ENCODE data around the gene G6PC2. TPM values are rescaled to one million over a fixed set of nuclear protein-coding genes. Genes with fewer than 3 reads are reported as not detected.

Gene G6PC2
- total and polyA plus RNA-seq, 7 donors, result 0.06 to 0.60 TPM; not detected in 5

- H3K27me3 ChIP-seq, result no peaks in the 10 kb centered on the region
- TF ChIP-seq POLR2A (IDR thresholded peaks at IDR 0.05) (no peak), CTCF (IDR thresholded peaks at IDR 0.05) (no peak), EP300 (IDR thresholded peaks at IDR 0.05) (no peak), POLR2AphosphoS5 (IDR thresholded peaks at IDR 0.05) (no peak)
- no peaks in the 10 kb centered on the region for H3K9me3 ChIP-seq
- no peak overlapping the region for H3K4me3 ChIP-seq
- 93 to 96% methylated on average over 2 of the region's 2 CpGs for WGBS, 2 donors
- no peaks in the 10 kb centered on the region for H3K4me1 ChIP-seq
- H3K36me3 ChIP-seq, result no peaks in the 10 kb centered on the region
- no peak overlapping the region for H3K27ac ChIP-seq
- DNase-seq, result no peak
- intact Hi-C loops (cut with DNase I), result no loop called here
These were observed 2.8 kb downstream of the G6PC2 start for GRCh38 chr2:168903888-168904287.

DNA sequence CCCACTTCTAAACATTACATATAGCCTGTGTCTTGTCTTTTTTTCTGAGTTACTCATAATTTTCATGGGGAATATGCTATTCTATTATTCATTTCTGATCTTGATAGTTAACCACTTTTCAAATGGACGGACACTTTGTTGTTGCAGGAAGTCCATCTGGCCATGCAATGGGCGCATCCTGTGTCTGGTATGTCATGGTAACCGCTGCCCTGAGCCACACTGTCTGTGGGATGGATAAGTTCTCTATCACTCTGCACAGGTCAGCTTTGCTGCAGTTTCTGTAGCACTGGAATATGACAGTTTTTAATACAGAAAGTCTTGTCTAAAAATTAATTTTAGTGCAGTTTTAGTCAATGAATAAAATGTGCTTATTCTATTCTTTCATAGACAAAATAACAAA is 3.3 kb downstream of the G6PC2 start:
- Histone ChIP-seq H3K4me3 (no peak overlapping the region), H3K27ac (no peak overlapping the region), H3K9me3 (no peaks in the 10 kb centered on the region), H3K36me3 (no peaks in the 10 kb centered on the region), H3K4me1 (no peaks in the 10 kb centered on the region), H3K27me3 (no peaks in the 10 kb centered on the region)
- intact Hi-C loops (cut with DNase I), result no loop called here
- no peak for TF ChIP-seq EP300 (IDR thresholded peaks at IDR 0.05)
- no peak for TF ChIP-seq CTCF (IDR thresholded peaks at IDR 0.05)
- TF ChIP-seq POLR2AphosphoS5 (IDR thresholded peaks at IDR 0.05), result no peak
- TF ChIP-seq POLR2A (IDR thresholded peaks at IDR 0.05), result no peak
- DNase-seq, result no peak
- WGBS, 2 donors, result 94 to 97% methylated on average over 3 of the region's 3 CpGs

GRCh38 chr2:168907940-168908662 is 7.0 kb downstream of the G6PC2 start:
- TF ChIP-seq POLR2AphosphoS5 (IDR thresholded peaks at IDR 0.05), result no peak
- no peak for TF ChIP-seq EP300 (IDR thresholded peaks at IDR 0.05)
- TF ChIP-seq POLR2A (IDR thresholded peaks at IDR 0.05), result no peak
- TF ChIP-seq CTCF (IDR thresholded peaks at IDR 0.05), result no peak
- intact Hi-C loops (cut with DNase I), result no loop called here
- Histone ChIP-seq H3K4me3 (no peak overlapping the region), H3K27ac (no peak overlapping the region), H3K36me3 (no peaks in the 10 kb centered on the region), H3K4me1 (no peaks in the 10 kb centered on the region), H3K9me3 (no peaks in the 10 kb centered on the region), H3K27me3 (no peaks in the 10 kb centered on the region)
- WGBS, 2 donors, result 93 to 97% methylated on average over 8 of the region's 8 CpGs
- DNase-seq, result no peak

- H3K9me3 ChIP-seq, result no peaks in the 10 kb centered on the region
- intact Hi-C loops (cut with DNase I), result no loop called here
- TF ChIP-seq POLR2A (IDR thresholded peaks at IDR 0.05) (no peak), EP300 (IDR thresholded peaks at IDR 0.05) (no peak), POLR2AphosphoS5 (IDR thresholded peaks at IDR 0.05) (no peak), CTCF (IDR thresholded peaks at IDR 0.05) (no peak)
- no peak for DNase-seq
- no peaks in the 10 kb centered on the region for H3K27me3 ChIP-seq
- no peaks in the 10 kb centered on the region for H3K36me3 ChIP-seq
- 85% methylated on average over 5 of the region's 5 CpGs for WGBS, 2 donors
- H3K4me1 ChIP-seq, result no peaks in the 10 kb centered on the region
- no peak overlapping the region for H3K27ac ChIP-seq
- no peak overlapping the region for H3K4me3 ChIP-seq
These were observed 9.2 kb downstream of the G6PC2 start for GRCh38 chr2:168910330-168910729.

- H3K4me1 ChIP-seq, result no peaks in the 10 kb centered on the region
- no peaks in the 10 kb centered on the region for H3K36me3 ChIP-seq
- no peak for DNase-seq
- no peak overlapping the region for H3K27ac ChIP-seq
- intact Hi-C loops (cut with DNase I), result no loop called here
- no peaks in the 10 kb centered on the region for H3K27me3 ChIP-seq
- TF ChIP-seq CTCF (IDR thresholded peaks at IDR 0.05) (no peak), POLR2A (IDR thresholded peaks at IDR 0.05) (no peak), EP300 (IDR thresholded peaks at IDR 0.05) (no peak), POLR2AphosphoS5 (IDR thresholded peaks at IDR 0.05) (no peak)
- peak overlapping the region in 3 of 4 donors; percentile 0 to 25 (median 8) for H3K4me3 ChIP-seq
- H3K9me3 ChIP-seq, result no peaks in the 10 kb centered on the region
- WGBS, 2 donors, result 46 to 61% methylated on average over 6 of the region's 6 CpGs
These were observed 11.4 kb downstream of the G6PC2 start for GRCh38 chr2:168912466-168912865.

Data from sigmoid colon (tissue), 7 donors.